HEK293 (cell line): ENCODE data around the gene PARP9.

Source experiments
- CTCF ChIA-PET: fragments of 350-600 bp; formaldehyde crosslinking; extraction: SDS; loops from one replicate; lab custom pipeline; 2021; ENCODE audit warnings: antibody characterized with exemption; lab: Yijun Ruan, JAX
- POLR2A ChIA-PET: fragments of 300-600 bp; formaldehyde crosslinking; extraction: SDS; loops from one replicate; lab custom pipeline; 2020; ENCODE audit warnings: antibody characterized with exemption, inconsistent platforms; lab: Yijun Ruan, JAX
- H3K27ac ChIP-seq: fragments of 200-500 bp; sonication (Bioruptor generic); 2 replicates; pipeline ENCODE4 v1.5.1; 2014; ENCODE audit warnings: low read depth, low read length, control low read depth, inconsistent platforms; ENCODE audit errors: extremely low read depth
- H3K36me3 ChIP-seq, 2 experiments: fragments of 200-500 bp in 1 of 2; sonication (Bioruptor generic) in 1 of 2; 1 replicate in 1 of 2; 2 replicates in 1 of 2; pipeline ENCODE4 v1.5.1; 2014 to 2017; ENCODE audit warnings: inconsistent platforms in 2 of 2, low read length in 2 of 2; ENCODE audit not compliant: control insufficient read depth in 2 of 2, insufficient read depth in 1 of 2
- H3K4me1 ChIP-seq: fragments of 200-500 bp; sonication (Bioruptor generic); 2 replicates; pipeline ENCODE4 v1.5.1; 2014; ENCODE audit warnings: mild to moderate bottlenecking, low read length, inconsistent platforms; ENCODE audit not compliant: control insufficient read depth, insufficient read depth
- H3K4me3 ChIP-seq: 2 replicates; pipeline ENCODE4 v1.5.1; 2011; ENCODE audit warnings: low read depth, mild to moderate bottlenecking, control low read depth, low read length, moderate library complexity
- H3K9me3 ChIP-seq: fragments of 200-500 bp; sonication (Bioruptor generic); 2 replicates; pipeline ENCODE4 v1.5.1; 2014; ENCODE audit warnings: low read depth, low read length, inconsistent platforms; ENCODE audit not compliant: control insufficient read depth, insufficient read depth
- CTCF ChIP-seq: fragments of 450-650 bp; formaldehyde crosslinking; IDR thresholded peaks from 2 replicates; pipeline ENCODE4 v1.5.1; 2016; ENCODE audit warnings: missing biosample characterization, missing genetic modification characterization
- GFI1B ChIP-seq: fragments of 450-650 bp; formaldehyde crosslinking; IDR thresholded peaks from 2 replicates; pipeline ENCODE4 v1.5.1; 2016; ENCODE audit warnings: missing biosample characterization, missing genetic modification characterization
- GLIS2 ChIP-seq: fragments of 450-650 bp; formaldehyde crosslinking; IDR thresholded peaks from 2 replicates; pipeline ENCODE4 v1.5.1; 2016; ENCODE audit warnings: missing biosample characterization, missing genetic modification characterization
- SCRT2 ChIP-seq: fragments of 450-650 bp; formaldehyde crosslinking; IDR thresholded peaks from 2 replicates; pipeline ENCODE4 v1.5.1; 2016; ENCODE audit warnings: missing biosample characterization, missing genetic modification characterization
- ZBTB48 ChIP-seq: fragments of 450-650 bp; formaldehyde crosslinking; IDR thresholded peaks from 2 replicates; pipeline ENCODE4 v1.5.1; 2016; ENCODE audit warnings: missing biosample characterization, missing genetic modification characterization
- ZBTB8A ChIP-seq: fragments of 450-650 bp; formaldehyde crosslinking; IDR thresholded peaks from 2 replicates; pipeline ENCODE4 v1.5.1; 2016; ENCODE audit warnings: missing biosample characterization, missing genetic modification characterization
- ZNF140 ChIP-seq: fragments of 450-650 bp; formaldehyde crosslinking; IDR thresholded peaks from 2 replicates; pipeline ENCODE4 v1.5.1; 2016; ENCODE audit warnings: missing biosample characterization, missing genetic modification characterization
- ZNF184 ChIP-seq: fragments of 450-650 bp; IDR thresholded peaks from 2 replicates; pipeline ENCODE4 v1.5.1; 2018; ENCODE audit warnings: missing biosample characterization, mild to moderate bottlenecking, missing genetic modification characterization
- ZNF214 ChIP-seq: fragments of 450-650 bp; formaldehyde crosslinking; IDR thresholded peaks from 2 replicates; pipeline ENCODE4 v1.5.1; 2017; ENCODE audit warnings: missing biosample characterization, mild to moderate bottlenecking, missing genetic modification characterization, borderline replicate concordance
- ZNF239 ChIP-seq: fragments of 450-650 bp; formaldehyde crosslinking; IDR thresholded peaks from 2 replicates; pipeline ENCODE4 v1.5.1; 2016; ENCODE audit warnings: missing biosample characterization, missing genetic modification characterization
- ZNF354C ChIP-seq: fragments of 450-650 bp; formaldehyde crosslinking; IDR thresholded peaks from 2 replicates; pipeline ENCODE4 v1.5.1; 2016; ENCODE audit warnings: missing biosample characterization, missing genetic modification characterization, low read depth, borderline replicate concordance
- ZNF501 ChIP-seq: fragments of 450-650 bp; formaldehyde crosslinking; IDR thresholded peaks from 2 replicates; pipeline ENCODE4 v1.5.1; 2016; ENCODE audit warnings: missing biosample characterization, missing genetic modification characterization
- ZNF558 ChIP-seq: fragments of 450-650 bp; formaldehyde crosslinking; IDR thresholded peaks from 2 replicates; pipeline ENCODE4 v1.5.1; 2016; ENCODE audit warnings: missing biosample characterization, missing genetic modification characterization
- ZNF600 ChIP-seq: fragments of 450-650 bp; formaldehyde crosslinking; IDR thresholded peaks from 2 replicates; pipeline ENCODE4 v1.5.1; 2016; ENCODE audit warnings: missing biosample characterization, missing genetic modification characterization
- ZNF660 ChIP-seq: fragments of 450-650 bp; IDR thresholded peaks from 2 replicates; pipeline ENCODE4 v1.5.1; 2018; ENCODE audit warnings: missing biosample characterization, mild to moderate bottlenecking, missing genetic modification characterization
- ZNF701 ChIP-seq: fragments of 450-650 bp; formaldehyde crosslinking; IDR thresholded peaks from 2 replicates; pipeline ENCODE4 v1.5.1; 2016; ENCODE audit warnings: missing biosample characterization, missing genetic modification characterization
- TF ChIP-seq, protein P1 (sequence below): fragments of 450-650 bp; formaldehyde crosslinking; IDR thresholded peaks from 2 replicates; pipeline ENCODE4 v1.5.1; 2016; ENCODE audit warnings: missing biosample characterization, missing genetic modification characterization
- TF ChIP-seq, protein P2 (sequence below): fragments of 450-650 bp; formaldehyde crosslinking; optimal IDR thresholded peaks from 2 replicates; pipeline ENCODE3; 2016; ENCODE audit warnings: missing biosample characterization, mild to moderate bottlenecking, missing genetic modification characterization
- TF ChIP-seq, protein P3 (sequence below): fragments of 450-650 bp; IDR thresholded peaks from 2 replicates; pipeline ENCODE4 v1.5.1; 2018; ENCODE audit warnings: missing biosample characterization, missing genetic modification characterization

Gene PARP9

GRCh38 chr3:122536632-122537001 lies 27.5 kb downstream of the PARP9 start (continued):
- TF ChIP-seq, protein P1, sequence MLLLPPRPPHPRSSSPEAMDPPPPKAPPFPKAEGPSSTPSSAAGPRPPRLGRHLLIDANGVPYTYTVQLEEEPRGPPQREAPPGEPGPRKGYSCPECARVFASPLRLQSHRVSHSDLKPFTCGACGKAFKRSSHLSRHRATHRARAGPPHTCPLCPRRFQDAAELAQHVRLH (tag by site-specific recombination), result no peak

DNA sequence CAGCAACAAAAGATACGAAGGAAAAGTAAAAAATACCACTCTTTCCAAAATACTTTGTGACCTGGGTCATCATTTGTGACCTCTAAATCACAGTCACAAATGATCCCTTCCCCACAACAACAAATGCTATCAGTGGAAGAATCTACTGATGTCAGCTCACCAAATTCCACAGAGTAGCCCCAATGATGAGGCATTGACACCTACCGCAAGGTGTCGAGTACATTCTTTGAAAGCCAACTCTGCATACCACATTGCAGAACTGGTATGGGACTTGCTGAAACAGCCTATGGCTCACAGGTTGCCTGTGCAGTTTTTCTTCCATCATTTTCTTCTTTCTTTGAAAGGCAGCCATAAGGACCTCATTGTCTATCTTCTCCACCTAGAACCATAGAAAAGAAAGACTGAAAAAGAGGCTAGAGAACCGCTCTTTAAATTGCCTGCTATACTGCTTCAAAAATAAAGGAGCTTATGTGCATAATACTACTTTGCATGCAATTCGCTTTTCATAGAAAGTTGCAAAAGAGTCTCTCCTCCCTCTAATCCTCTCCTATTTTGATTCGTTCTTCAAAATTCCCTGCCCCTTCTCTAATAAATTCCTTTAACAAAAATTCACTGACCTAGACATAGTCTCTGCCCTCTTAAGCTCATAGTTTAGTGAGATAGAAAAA lies 28.0 kb downstream of the PARP9 start:
- H3K4me1 ChIP-seq, result no peaks in the 10 kb centered on the region
- no peak overlapping the region for H3K27ac ChIP-seq
- POLR2A ChIA-PET, result no interaction called here
- peaks cover 0 to 17% of the 10 kb centered on the region in 2 experiments; a peak in 1 of 3 replicates for H3K36me3 ChIP-seq
- CTCF ChIA-PET, result interaction anchor here (0.7 to 1.3 kb wide), 2 partner anchors 12 to 53 kb away, joined by 3 read pairs; no protein-coding TSS in a partner anchor
- H3K9me3 ChIP-seq, result no peaks in the 10 kb centered on the region
- TF ChIP-seq ZNF558 (tag by site-specific recombination), result no peak
- TF ChIP-seq ZBTB48 (tag by site-specific recombination), result no peak
- TF ChIP-seq ZNF239 (tag by site-specific recombination), result no peak
- TF ChIP-seq ZNF184, result no peak
- no peak for TF ChIP-seq ZNF701 (tag by site-specific recombination)
- TF ChIP-seq ZNF214 (tag by site-specific recombination), result no peak
- TF ChIP-seq ZNF660 (tag by site-specific recombination), result no peak
- TF ChIP-seq, protein P2, sequence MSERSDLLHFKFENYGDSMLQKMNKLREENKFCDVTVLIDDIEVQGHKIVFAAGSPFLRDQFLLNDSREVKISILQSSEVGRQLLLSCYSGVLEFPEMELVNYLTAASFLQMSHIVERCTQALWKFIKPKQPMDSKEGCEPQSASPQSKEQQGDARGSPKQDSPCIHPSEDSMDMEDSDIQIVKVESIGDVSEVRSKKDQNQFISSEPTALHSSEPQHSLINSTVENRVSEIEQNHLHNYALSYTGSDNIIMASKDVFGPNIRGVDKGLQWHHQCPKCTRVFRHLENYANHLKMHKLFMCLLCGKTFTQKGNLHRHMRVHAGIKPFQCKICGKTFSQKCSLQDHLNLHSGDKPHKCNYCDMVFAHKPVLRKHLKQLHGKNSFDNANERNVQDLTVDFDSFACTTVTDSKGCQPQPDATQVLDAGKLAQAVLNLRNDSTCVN (tag by site-specific recombination), result no peak
- no peak for TF ChIP-seq ZNF501 (tag by site-specific recombination)
- TF ChIP-seq SCRT2 (tag by site-specific recombination), result no peak
- TF ChIP-seq ZNF354C (tag by site-specific recombination), result no peak
- TF ChIP-seq GFI1B (tag by site-specific recombination), result no peak
- no peak for TF ChIP-seq GLIS2
- TF ChIP-seq, protein P3, sequence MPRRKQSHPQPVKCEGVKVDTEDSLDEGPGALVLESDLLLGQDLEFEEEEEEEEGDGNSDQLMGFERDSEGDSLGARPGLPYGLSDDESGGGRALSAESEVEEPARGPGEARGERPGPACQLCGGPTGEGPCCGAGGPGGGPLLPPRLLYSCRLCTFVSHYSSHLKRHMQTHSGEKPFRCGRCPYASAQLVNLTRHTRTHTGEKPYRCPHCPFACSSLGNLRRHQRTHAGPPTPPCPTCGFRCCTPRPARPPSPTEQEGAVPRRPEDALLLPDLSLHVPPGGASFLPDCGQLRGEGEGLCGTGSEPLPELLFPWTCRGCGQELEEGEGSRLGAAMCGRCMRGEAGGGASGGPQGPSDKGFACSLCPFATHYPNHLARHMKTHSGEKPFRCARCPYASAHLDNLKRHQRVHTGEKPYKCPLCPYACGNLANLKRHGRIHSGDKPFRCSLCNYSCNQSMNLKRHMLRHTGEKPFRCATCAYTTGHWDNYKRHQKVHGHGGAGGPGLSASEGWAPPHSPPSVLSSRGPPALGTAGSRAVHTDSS (tag by site-specific recombination), result no peak
- no peak for TF ChIP-seq CTCF
- no peak for TF ChIP-seq ZBTB8A
- no peak overlapping the region for H3K4me3 ChIP-seq

DNA sequence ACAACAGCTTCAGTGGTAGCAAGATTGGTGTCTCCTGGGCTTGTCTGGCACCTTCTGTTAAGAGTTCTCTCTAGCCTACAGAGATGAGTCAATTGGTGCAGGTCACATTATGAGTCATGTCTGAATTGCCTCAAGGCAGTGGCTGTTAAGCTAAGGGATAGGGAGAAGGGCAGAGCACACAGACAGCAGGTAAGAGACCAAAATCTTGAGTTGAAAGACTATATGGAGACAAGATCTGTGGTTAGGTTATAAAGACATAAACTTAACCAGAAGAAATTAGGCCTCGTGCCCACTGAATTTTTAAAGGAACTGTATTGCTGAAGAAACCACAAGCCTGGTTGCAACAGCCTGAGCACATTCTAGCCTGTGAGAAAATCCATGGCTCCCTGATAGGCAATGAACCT lies 30.2 kb downstream of the PARP9 start:
- POLR2A ChIA-PET, result interaction anchor here (0.5 to 1.6 kb wide), 4 partner anchors 15 to 45 kb away, joined by 3 to 7 read pairs (median 4); partner anchors contain the start of gene KPNA1
- TF ChIP-seq ZNF140 (tag by site-specific recombination) (no peak), ZNF600 (tag by site-specific recombination) (0 out of 2 replicates have a peak, but pooled peaks have one; percentile 26), ZBTB48 (tag by site-specific recombination) (peak; percentile 57; the same call in 1 of the 2 replicates)
- Histone ChIP-seq H3K36me3 (peaks cover 0 to 14% of the 10 kb centered on the region in 2 experiments; a peak in 1 of 3 replicates), H3K9me3 (no peaks in the 10 kb centered on the region), H3K27ac (no peak overlapping the region), H3K4me3 (no peak overlapping the region), H3K4me1 (no peaks in the 10 kb centered on the region)
- CTCF ChIA-PET, result interaction anchor here (0.7 kb wide), 1 partner anchor 132 kb away, joined by 3 read pairs; no protein-coding TSS in a partner anchor
